Fibroblast of pulmonary artery (primary cell): ENCODE data around the gene ETV7.

Experiments used
- DNase-seq: peaks from one replicate; pipeline ENCODE4 v3.0.0-alpha.2; 2010; ENCODE audit warnings: low read depth
- H3K4me3 ChIP-seq: replicated peaks from 2 replicates; pipeline ENCODE4 v1.5.1; 2011; ENCODE audit warnings: low read depth, mild to moderate bottlenecking, control low read depth, low read length, moderate library complexity
- CTCF ChIP-seq: IDR thresholded peaks from 2 replicates; pipeline ENCODE4 v1.5.1; 2011; ENCODE audit warnings: mild to moderate bottlenecking, control low read depth, low read length, inconsistent platforms; ENCODE audit errors: missing control alignments

The ETV7 gene

DNA sequence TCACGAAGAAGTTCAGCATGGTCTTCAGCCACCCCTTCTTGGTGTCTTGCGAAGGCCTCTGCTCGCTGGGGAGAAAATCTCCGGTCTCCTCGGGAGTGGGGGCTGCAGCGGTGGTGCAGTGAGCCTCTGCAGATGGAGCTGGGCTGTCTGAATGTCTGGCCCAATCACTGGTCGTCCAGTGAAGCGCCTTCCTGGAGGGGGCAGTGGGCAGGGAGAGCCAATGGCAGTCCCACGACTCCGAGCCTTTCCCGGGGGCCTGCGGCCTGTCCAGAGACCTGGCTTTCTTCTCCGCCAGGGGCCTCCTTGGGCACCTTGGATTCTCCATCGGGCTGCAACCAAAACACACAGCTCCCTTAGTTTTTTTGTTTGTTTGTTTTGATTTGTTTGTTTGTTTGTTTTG is 57.1 kb downstream of the ETV7 start:
- no peak for TF ChIP-seq CTCF
- DNase-seq, result no peak
- no peak overlapping the region for H3K4me3 ChIP-seq

DNA sequence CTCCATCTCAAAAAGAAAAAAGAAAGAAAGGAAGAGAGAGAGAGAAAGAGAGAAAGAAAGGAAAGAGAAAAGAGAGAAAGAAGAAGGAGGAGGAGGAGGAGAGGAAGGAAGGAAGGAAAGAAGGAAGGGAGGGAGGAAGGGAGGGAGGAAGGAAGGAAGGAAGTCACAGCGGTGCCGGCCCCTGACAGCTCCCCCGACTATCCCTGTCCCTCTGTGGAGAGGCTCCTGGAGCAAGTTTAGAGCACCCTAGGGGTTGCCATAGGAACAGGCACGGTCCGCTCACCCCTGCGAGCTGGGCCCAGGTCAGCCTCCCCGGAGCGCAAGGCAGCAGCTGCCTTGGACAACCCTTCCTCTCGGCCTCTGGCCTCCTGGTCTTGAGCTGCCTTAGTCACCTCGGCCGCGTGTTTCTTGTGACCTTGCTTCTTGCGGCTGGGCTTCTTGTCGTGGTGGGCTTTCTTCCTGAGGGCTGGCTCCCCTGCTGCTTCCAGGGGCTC is 57.6 kb downstream of the ETV7 start:
- H3K4me3 ChIP-seq, result no peak overlapping the region
- no peak for TF ChIP-seq CTCF
- DNase-seq, result no peak

DNA sequence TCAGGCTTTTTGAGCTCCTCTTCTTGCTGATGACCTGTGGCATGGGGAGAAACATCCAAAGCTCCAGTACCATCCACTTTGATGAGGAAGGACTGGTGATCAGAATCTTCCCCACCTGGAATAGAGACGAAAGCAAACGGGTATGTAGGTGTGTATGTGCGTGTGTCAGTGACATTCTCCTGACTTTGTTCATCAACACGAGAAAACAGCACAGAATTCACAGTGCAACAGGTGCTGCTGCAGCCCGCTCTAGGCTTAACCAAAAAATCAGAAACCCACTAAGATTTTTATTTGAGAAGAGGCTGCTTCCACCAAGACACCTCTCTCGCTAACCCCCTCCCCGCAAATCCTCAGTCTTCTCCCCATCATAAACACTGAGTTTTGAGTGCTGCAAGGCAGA is 58.9 kb downstream of the ETV7 start:
- DNase-seq, result no peak
- no peak overlapping the region for H3K4me3 ChIP-seq
- TF ChIP-seq CTCF, result no peak

GRCh38 chr6:36327919-36328236 is 59.6 kb downstream of the ETV7 start:
- no peak for TF ChIP-seq CTCF
- H3K4me3 ChIP-seq, result no peak overlapping the region
- no peak for DNase-seq

DNA sequence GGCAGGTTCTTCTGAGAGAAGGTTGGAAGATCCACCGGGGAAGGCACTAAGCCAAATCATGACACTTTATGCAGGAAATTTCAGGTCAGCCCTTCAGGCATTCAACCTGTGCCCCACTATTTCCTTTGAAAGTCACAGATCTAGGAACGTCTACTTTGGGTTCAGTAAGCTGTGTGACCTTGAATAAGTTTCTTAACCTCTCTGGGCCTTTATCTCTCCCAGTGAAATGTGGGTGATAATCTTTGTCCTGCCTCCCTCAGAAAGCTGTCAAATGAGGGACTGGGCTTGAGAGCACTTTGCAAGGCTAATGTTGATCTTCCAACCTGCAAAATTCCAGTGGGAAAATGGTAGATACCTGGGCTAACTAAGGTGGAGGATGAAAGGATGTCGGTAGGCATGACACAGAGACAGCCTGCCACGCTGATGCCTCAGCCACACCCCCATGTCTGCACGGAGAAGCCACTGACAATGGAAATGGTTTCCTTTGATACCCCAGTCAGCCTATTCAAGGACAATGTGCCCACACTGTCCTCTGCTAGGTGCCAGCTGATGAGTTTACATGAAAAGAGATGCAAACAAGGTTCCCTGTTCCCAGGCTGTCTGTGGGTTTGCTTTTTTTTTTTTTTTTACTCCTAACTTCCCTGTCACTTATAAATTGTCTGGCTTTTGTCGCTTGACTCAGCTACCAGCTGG is 60.1 kb downstream of the ETV7 start:
- H3K4me3 ChIP-seq, result no peak overlapping the region
- no peak for TF ChIP-seq CTCF
- no peak for DNase-seq

- H3K4me3 ChIP-seq, result no peak overlapping the region
- no peak for TF ChIP-seq CTCF
- peak; percentile 12 for DNase-seq
Observed at GRCh38 chr6:36326356-36326995, 61.0 kb downstream of the ETV7 start.

- no peak for TF ChIP-seq CTCF
- H3K4me3 ChIP-seq, result no peak overlapping the region
- no peak for DNase-seq
Observed at GRCh38 chr6:36324715-36325114, 62.8 kb downstream of the ETV7 start.
